Fibroblast of villous mesenchyme (primary cell): Measurements from ENCODE around the gene USP48. TPM values are rescaled to one million over a fixed set of nuclear protein-coding genes. Genes with fewer than 3 reads are reported as not detected.
"Not testable (repeated sequence)": the region's sequence is repeated elsewhere in the genome, so short reads cannot be mapped to it uniquely, and the experiment has no call there.

ENCODE experiments used
- DNase-seq: peaks from one replicate; pipeline ENCODE4 v3.0.0-alpha.2; 2010; ENCODE audit warnings: low read depth
- H3K4me3 ChIP-seq: 2 replicates; pipeline ENCODE4 v1.5.1; 2011; ENCODE audit warnings: low read depth, mild to moderate bottlenecking, low read length
- CTCF ChIP-seq: IDR thresholded peaks from 2 replicates; pipeline ENCODE4 v1.5.1; 2012; ENCODE audit warnings: low read depth, mild to moderate bottlenecking, low read length; ENCODE audit not compliant: insufficient read depth
- total RNA-seq: library from RNA; depleted of rRNA; stranded (reverse); fragments of >200 nt; gene quantifications from 2 replicates; pipeline ENCODE4 v1.2.3, GENCODE V29; 2012

The USP48 gene
- total RNA-seq, 1 donor = 52.2 TPM

DNA sequence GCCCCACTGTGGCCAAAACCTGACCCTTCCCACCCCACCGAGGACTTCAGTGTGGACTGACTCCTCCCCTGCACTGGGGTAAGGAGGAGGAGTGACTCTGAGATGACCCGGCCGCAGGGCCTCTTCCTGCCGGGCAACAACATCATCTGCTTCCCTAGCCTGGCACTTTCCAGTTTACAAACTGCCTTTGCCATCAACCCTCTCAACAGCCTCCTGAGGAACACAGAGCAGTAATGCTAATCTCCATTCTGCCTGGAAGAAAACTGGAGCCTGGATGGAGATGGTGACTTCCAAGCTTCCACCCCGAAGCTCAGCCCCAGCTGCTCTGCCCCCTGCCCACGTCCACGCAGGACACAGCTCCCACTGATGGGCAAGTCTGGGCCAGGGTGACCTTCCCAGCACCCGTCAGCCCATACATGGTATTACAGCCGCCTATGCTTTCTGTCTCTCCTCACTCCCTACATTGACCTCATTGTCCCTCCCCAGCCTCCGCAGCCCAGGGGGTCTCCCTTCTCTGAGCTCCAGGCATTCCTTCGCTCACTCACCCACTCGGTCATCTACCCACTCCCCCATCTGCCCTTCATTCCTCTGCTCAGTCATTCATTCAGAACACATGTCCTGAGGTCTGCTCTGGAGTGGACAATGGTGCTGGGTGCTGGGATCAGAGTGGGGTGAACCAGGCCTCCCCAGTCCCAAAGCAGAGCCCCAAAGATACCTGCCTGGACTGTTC is 148.0 kb downstream of the USP48 start:
- no peak for DNase-seq
- no peak for TF ChIP-seq CTCF
- H3K4me3 ChIP-seq = no peak overlapping the region

- TF ChIP-seq CTCF = no peak
- H3K4me3 ChIP-seq = no peak overlapping the region
- no peak for DNase-seq
Measured at GRCh38 chr1:21633992-21634805, 148.8 kb downstream of the USP48 start.

DNA sequence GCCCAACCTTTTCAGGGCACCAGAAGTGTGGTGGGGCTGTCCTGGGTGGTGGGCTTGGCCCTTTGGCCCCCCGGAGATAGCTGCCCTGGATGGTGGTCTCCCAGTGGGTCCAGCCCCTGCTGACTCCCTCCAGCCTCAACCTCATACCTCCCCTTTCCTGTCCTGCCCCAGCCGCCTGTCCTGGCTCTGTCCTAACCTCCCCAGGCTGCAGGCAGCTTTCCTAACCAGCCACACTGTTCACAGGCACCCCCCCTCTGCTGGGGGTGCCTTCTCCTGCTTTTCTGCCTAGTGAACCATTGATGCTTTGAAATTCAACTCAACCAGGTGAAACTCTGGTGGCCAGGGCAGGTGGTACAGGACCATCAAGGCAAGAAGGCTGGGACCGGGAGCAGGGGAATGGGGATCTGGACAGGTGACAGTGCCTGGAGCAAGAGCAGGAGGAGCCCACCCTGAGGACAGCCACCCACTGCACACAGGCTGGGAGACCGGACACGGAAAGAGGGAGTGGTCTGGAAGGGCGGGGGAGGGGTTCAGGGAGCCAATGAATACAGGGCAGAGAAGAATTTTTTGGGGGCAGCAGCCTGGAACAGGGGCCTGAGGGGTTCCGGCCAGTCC is 149.7 kb downstream of the USP48 start:
- no peak for TF ChIP-seq CTCF
- H3K4me3 ChIP-seq = no peak overlapping the region
- no peak for DNase-seq

DNA sequence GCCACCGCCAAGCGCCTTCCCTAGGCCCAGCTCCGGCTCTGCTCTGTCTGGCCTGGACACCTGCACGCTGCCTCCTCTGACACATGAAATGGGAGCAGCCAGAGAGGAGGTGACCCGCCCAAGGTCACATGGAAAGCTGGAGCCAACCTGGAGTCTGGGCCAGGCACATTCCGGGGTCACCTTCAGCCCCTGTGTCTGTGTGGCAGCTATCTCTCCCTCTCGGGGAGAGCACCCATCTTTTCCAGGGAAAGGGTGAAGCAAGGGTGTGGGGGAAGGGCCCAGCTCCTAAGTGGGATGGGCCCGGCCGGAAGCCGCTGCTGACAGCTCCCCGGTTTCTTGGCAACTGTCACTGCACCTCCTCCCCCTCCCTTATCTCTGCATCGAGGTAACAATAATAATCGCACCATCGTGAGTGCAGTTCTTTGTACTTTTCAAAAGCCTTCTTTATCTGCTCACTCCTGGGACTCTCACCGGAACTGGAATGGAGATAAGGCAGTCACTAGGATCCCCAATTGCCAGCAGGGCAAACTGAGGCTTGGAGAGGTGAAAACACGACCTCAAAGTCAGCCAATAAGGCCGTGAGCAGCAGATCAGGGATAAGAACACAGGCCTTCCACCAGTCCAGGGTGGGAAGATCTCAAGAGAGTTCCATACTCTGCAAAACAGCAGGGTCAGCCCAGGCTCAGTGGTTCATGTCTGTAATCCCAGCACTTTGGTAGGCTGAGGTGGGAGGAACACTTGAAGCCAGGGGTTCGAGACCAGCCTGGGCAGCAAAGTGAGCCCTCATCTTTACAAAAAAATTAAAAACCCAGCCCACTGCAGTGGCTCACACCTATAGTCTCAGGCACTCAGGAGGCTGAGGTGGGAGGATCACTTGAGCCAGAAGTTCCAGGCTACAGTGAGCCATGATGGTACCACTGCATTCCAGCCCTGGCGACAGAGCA is 150.7 kb downstream of the USP48 start:
- DNase-seq = no peak
- no peak overlapping the region for H3K4me3 ChIP-seq
- TF ChIP-seq CTCF = no peak

GRCh38 chr1:21631590-21631943 is 151.4 kb downstream of the USP48 start:
- not testable (repeated sequence) for DNase-seq, H3K4me3 ChIP-seq

- no peak for TF ChIP-seq CTCF
- no peak for DNase-seq
Measured at GRCh38 chr1:21630571-21631343, 152.2 kb downstream of the USP48 start.

More at GRCh38 chr1:21630571-21631343, 152.2 kb downstream of the USP48 start:
- no peak overlapping the region for H3K4me3 ChIP-seq
